Endothelial cell of umbilical vein (primary cell): ENCODE measurements around the gene SLC7A4. TPM values are rescaled to one million over a fixed set of nuclear protein-coding genes. Genes with fewer than 3 reads are reported as not detected.

Experiments
- BruUV-seq: library from RNA; stranded (reverse); fragments of 400-500 nt; replicated peaks from 2 replicates; lab custom pipeline; 2021; lab: Mats Ljungman, UMichigan
- CTCF ChIA-PET: fragments of 300-600, 350-600 bp; sonication (Branson Sonifier 250); formaldehyde crosslinking; loops from one replicate; lab custom pipeline; 2021; ENCODE audit warnings: antibody characterized with exemption, inconsistent platforms; lab: Charles Lee
- POLR2A ChIA-PET: fragments of 300-600, 350-600 bp; sonication (Branson Sonifier 250); formaldehyde crosslinking; loops from one replicate; lab custom pipeline; 2021; ENCODE audit warnings: antibody characterized with exemption, inconsistent platforms; lab: Charles Lee
- DNase-seq: peaks from one replicate; pipeline ENCODE4 v3.0.0-alpha.2; 2011; ENCODE audit warnings: low read depth, low spot score
- FAIRE-seq: peaks from 2 replicates; lab custom pipeline; 2011; peaks lifted over from hg19 to GRCh38; lab: Jason Lieb, UNC
- H2AFZ ChIP-seq: 2 replicates; pipeline ENCODE4 v1.6.0; 2012; ENCODE audit warnings: low read depth, low read length, control low read depth, inconsistent platforms
- H3K27ac ChIP-seq: 2 replicates; pipeline ENCODE4 v1.5.1; 2011; ENCODE audit warnings: low read depth, mild to moderate bottlenecking, control low read depth, low read length, moderate library complexity; ENCODE audit not compliant: insufficient read depth
- H3K27me3 ChIP-seq, 2 experiments: 2 replicates each; pipeline versions ENCODE4 v1.6.0 to v1.6.1; 2011; ENCODE audit warnings: low read length in 2 of 2, mixed read lengths in 1 of 2; ENCODE audit not compliant: control insufficient read depth in 2 of 2, insufficient read depth in 2 of 2
- H3K36me3 ChIP-seq, 2 experiments: 2 replicates in 1 of 2; 3 replicates in 1 of 2; pipeline ENCODE4 v1.5.1; 2011; ENCODE audit warnings: low read length in 2 of 2, mild to moderate bottlenecking in 1 of 2, moderate library complexity in 1 of 2; ENCODE audit not compliant: control insufficient read depth in 2 of 2, insufficient read depth in 2 of 2; ENCODE audit errors: extremely low read depth in 1 of 2
- H3K4me1 ChIP-seq: 3 replicates; pipeline ENCODE4 v1.5.1; 2011; ENCODE audit warnings: mild to moderate bottlenecking, low read length; ENCODE audit not compliant: control insufficient read depth, insufficient read depth; ENCODE audit errors: extremely low read depth
- H3K4me2 ChIP-seq: 2 replicates; pipeline ENCODE4 v1.6.1; 2011; ENCODE audit warnings: low read length, control low read depth, mixed read lengths; ENCODE audit not compliant: insufficient read depth
- H3K4me3 ChIP-seq, 3 experiments: fragments of 200-600 bp in 1 of 3; sonication (generic), shearing (Covaris generic) in 1 of 3; replicated peaks in 1 of 3; 2 replicates each; pipeline ENCODE4 v1.5.1; 2011 to 2016; ENCODE audit warnings: control low read depth in 3 of 3, low read length in 3 of 3, mild to moderate bottlenecking in 2 of 3, inconsistent platforms in 1 of 3, low read depth in 1 of 3, moderate library complexity in 1 of 3; ENCODE audit not compliant: insufficient read depth in 1 of 3
- H3K79me2 ChIP-seq: 2 replicates; pipeline ENCODE4 v1.6.0; 2012; ENCODE audit warnings: low read length, inconsistent platforms; ENCODE audit not compliant: control insufficient read depth, insufficient read depth
- H3K9ac ChIP-seq: replicated peaks from 2 replicates; pipeline ENCODE3; 2011; ENCODE audit warnings: low read length, control low read depth; ENCODE audit not compliant: insufficient read depth; ENCODE audit errors: extremely low read depth
- H3K9me1 ChIP-seq: replicated peaks from 3 replicates; pipeline ENCODE4 v1.6.0; 2011; ENCODE audit warnings: mild to moderate bottlenecking, low read length; ENCODE audit not compliant: control insufficient read depth, insufficient read depth; ENCODE audit errors: extremely low read depth
- H3K9me3 ChIP-seq: replicated peaks from 2 replicates; pipeline ENCODE4 v1.5.1; 2012; ENCODE audit warnings: low read length, inconsistent platforms; ENCODE audit not compliant: control insufficient read depth, insufficient read depth
- H4K20me1 ChIP-seq: replicated peaks from 2 replicates; pipeline ENCODE3; 2011; ENCODE audit warnings: mild to moderate bottlenecking, low read length; ENCODE audit not compliant: control insufficient read depth, insufficient read depth; ENCODE audit errors: extremely low read depth
- CTCF ChIP-seq, 2 donors: IDR thresholded peaks; 1 replicate in 1 of 2; 2 replicates in 1 of 2; pipeline ENCODE4 v1.5.1; 2011; ENCODE audit warnings: low read length in 2 of 2, mild to moderate bottlenecking in 2 of 2, moderate library complexity in 2 of 2, control low read depth in 1 of 2, inconsistent platforms in 1 of 2, low read depth in 1 of 2; ENCODE audit not compliant: insufficient read depth in 1 of 2; ENCODE audit errors: extremely low read depth in 1 of 2
- EZH2 ChIP-seq: IDR thresholded peaks from 2 replicates; pipeline ENCODE4 v1.6.1; 2012; ENCODE audit warnings: borderline replicate concordance, low read depth, mild to moderate bottlenecking, moderate library complexity, low read length, inconsistent platforms; ENCODE audit not compliant: severe bottlenecking
- GATA2 ChIP-seq: IDR thresholded peaks from 2 replicates; pipeline ENCODE4 v1.7.0; 2011; ENCODE audit warnings: low read depth, mild to moderate bottlenecking, moderate library complexity, mixed read lengths, low read length; ENCODE audit not compliant: insufficient read length, insufficient read depth
- MAX ChIP-seq: IDR thresholded peaks from 2 replicates; pipeline ENCODE4 v1.6.1; 2011; ENCODE audit not compliant: insufficient read depth, insufficient read length
- MYC ChIP-seq: IDR thresholded peaks from one replicate; pipeline ENCODE4 v1.6.1; 2011; ENCODE audit warnings: mild to moderate bottlenecking, low read depth, low read length
- POLR2AphosphoS5 ChIP-seq: IDR thresholded peaks from 2 replicates; pipeline ENCODE4 v1.6.1; 2012; ENCODE audit warnings: low read depth, mild to moderate bottlenecking, control low read depth, low read length, moderate library complexity; ENCODE audit not compliant: insufficient read depth
- dilution Hi-C: fragments of 300-500 bp; cut with MboI; formaldehyde crosslinking; loops from one replicate; pipeline ENCODE4 v1.15.0; 2019; ENCODE audit warnings: low sequenced_read_pairs; ENCODE audit not compliant: extremely low pct_ligation_motif_present
- intact Hi-C: fragments of 100-400 bp; cut with micrococcal nuclease; formaldehyde crosslinking; loops from one replicate; pipeline ENCODE4 v1.10.0; 2022
- polyA plus RNA-seq, 4 experiments: library from polyadenylated mRNA; depleted of rRNA in 3 of 4; stranded (reverse) in 3 of 4; unstranded in 1 of 4; fragments of >200 nt; gene quantifications; 2 replicates each; pipeline versions ENCODE4 v1.2.1 to v1.2.3, GENCODE V29; 2011 to 2012; ENCODE audit warnings: missing spikeins in 1 of 4
- total RNA-seq: library from RNA; stranded (reverse); gene quantifications from 2 replicates; pipeline ENCODE4 v1.2.3, GENCODE V29; 2021

Gene SLC7A4
- total and polyA plus RNA-seq, 2 donors (not counting 3 experiments of a cell fraction or from before 2014, with no cell fraction given): not detected

GRCh38 chr22:21067075-21067900, 34.9 kb upstream of the SLC7A4 start:
- no peaks in the 10 kb centered on the region for H3K4me1 ChIP-seq
- FAIRE-seq: no peak
- no TSS peak for BruUV-seq
- H2AFZ ChIP-seq: no peak overlapping the region
- no peaks in the 10 kb centered on the region for H3K79me2 ChIP-seq
- no peaks in the 10 kb centered on the region for H3K9me1 ChIP-seq
- no peaks in the 10 kb centered on the region for H3K9me3 ChIP-seq
- H3K9ac ChIP-seq: no peak overlapping the region
- POLR2A ChIA-PET: no interaction called here
- H3K36me3 ChIP-seq: no peaks in the 10 kb centered on the region
- no peaks in the 10 kb centered on the region for H3K27me3 ChIP-seq
- no peak overlapping the region for H3K27ac ChIP-seq
- no peak overlapping the region for H3K4me3 ChIP-seq
- no peak for DNase-seq
- CTCF ChIA-PET: no interaction called here
- H4K20me1 ChIP-seq: no peaks in the 10 kb centered on the region
- no peak overlapping the region for H3K4me2 ChIP-seq
- intact Hi-C loops (no loop called here), dilution Hi-C loops (no loop called here)
- TF ChIP-seq GATA2 (no peak), POLR2AphosphoS5 (no peak), MAX (no peak), CTCF (IDR thresholded peaks at IDR 0.05; ENCODE audit: extremely low read depth in 1 of 2, insufficient read depth in 1 of 2, low read depth in 1 of 2, low read length in 2 of 2) (no peak), MYC (no peak), EZH2 (no peak)
